Body of pancreas (tissue), 4 donors: ENCODE results near the gene GRIK4.

Source experiments
- CTCF ChIP-seq, 7 experiments: fragments of 450-650 bp in 4 of 7; fragments of 200-600 bp in 3 of 7; sonication (generic) in 3 of 7; IDR thresholded peaks; one replicate each; pipeline ENCODE4 v1.5.1; 2016 to 2019; ENCODE audit warnings: antibody characterized with exemption in 7 of 7
- POLR2A ChIP-seq, 3 donors: fragments of 450-650 bp; IDR thresholded peaks; one replicate each; pipeline ENCODE4 v1.6.1; 2016; ENCODE audit warnings: antibody characterized with exemption in 3 of 3, mild to moderate bottlenecking in 2 of 3

GRCh38 chr11:120663142-120663541 lies 151.6 kb downstream of the GRIK4 start:
- no peak for TF ChIP-seq CTCF (IDR thresholded peaks at IDR 0.05)
- TF ChIP-seq POLR2A (IDR thresholded peaks at IDR 0.05) = no peak
